Activated T-helper 2 cell treated with anti-CD3 and anti-CD28 coated beads, Interferon-gamma antibody, Interleukin-2, Interleukin-4, amounts not matched to agents 10 μg/mL and 5 μg/mL and 100 μg/mL, durations not matched to agents 14 hours and 24 hours and 36 hours (primary cell): Measurements from ENCODE around the gene RARRES2. TPM values are rescaled to one million over a fixed set of nuclear protein-coding genes. Genes with fewer than 3 reads are reported as not detected.

Experiments used
- DNase-seq: peaks from one replicate; pipeline ENCODE4 v3.0.0; 2021; ENCODE audit warnings: low spot score
- H3K27ac Mint-ChIP-seq: one replicate; pipeline ENCODE4 v1.8.0; 2021; ENCODE audit warnings: mixed read lengths
- H3K27me3 Mint-ChIP-seq: one replicate; pipeline ENCODE4 v1.8.0; 2021; ENCODE audit warnings: low read depth, mixed read lengths
- H3K36me3 Mint-ChIP-seq: one replicate; pipeline ENCODE4 v1.8.0; 2021; ENCODE audit warnings: low read depth, mixed read lengths
- H3K4me1 Mint-ChIP-seq: one replicate; pipeline ENCODE4 v1.8.0; 2021; ENCODE audit warnings: low read depth, mixed read lengths
- H3K4me3 Mint-ChIP-seq: one replicate; pipeline ENCODE4 v1.8.0; 2021; ENCODE audit warnings: low read depth, mild to moderate bottlenecking, moderate library complexity, mixed read lengths
- H3K9me3 Mint-ChIP-seq: one replicate; pipeline ENCODE4 v1.8.0; 2021; ENCODE audit warnings: mixed read lengths
- intact Hi-C: fragments of 100-400 bp; cut with micrococcal nuclease; formaldehyde crosslinking; loops from one replicate; pipeline ENCODE4 v1.15.1; 2023
- total RNA-seq: library from RNA; stranded (reverse); gene quantifications from 2 replicates; pipeline ENCODE4 v1.2.3, GENCODE V29; 2022

RARRES2 gene
- total RNA-seq, 1 donor from 2014 or later = not detected

- no peaks in the 10 kb centered on the region for H3K27me3 Mint-ChIP-seq
- no peak for DNase-seq
- no peaks in the 10 kb centered on the region for H3K9me3 Mint-ChIP-seq
- H3K4me1 Mint-ChIP-seq = peaks cover 31% of the 10 kb centered on the region
- H3K4me3 Mint-ChIP-seq = no peak overlapping the region
- H3K36me3 Mint-ChIP-seq = peaks cover 8% of the 10 kb centered on the region
- no peak overlapping the region for H3K27ac Mint-ChIP-seq
- intact Hi-C loops = no loop called here
Measured at GRCh38 chr7:150365194-150365593, 23.8 kb upstream of the RARRES2 start.

GRCh38 chr7:150363872-150364271, 22.4 kb upstream of the RARRES2 start:
- H3K27ac Mint-ChIP-seq = no peak overlapping the region
- H3K4me3 Mint-ChIP-seq = no peak overlapping the region
- peaks cover 33% of the 10 kb centered on the region for H3K4me1 Mint-ChIP-seq
- H3K36me3 Mint-ChIP-seq = peaks cover under 1% of the 10 kb centered on the region
- no peaks in the 10 kb centered on the region for H3K27me3 Mint-ChIP-seq
- no peaks in the 10 kb centered on the region for H3K9me3 Mint-ChIP-seq
- no peak for DNase-seq
- intact Hi-C loops = no loop called here

- H3K9me3 Mint-ChIP-seq = no peaks in the 10 kb centered on the region
- no peak overlapping the region for H3K27ac Mint-ChIP-seq
- no peak overlapping the region for H3K4me3 Mint-ChIP-seq
- H3K36me3 Mint-ChIP-seq = no peaks in the 10 kb centered on the region
- DNase-seq = no peak
- H3K27me3 Mint-ChIP-seq = no peaks in the 10 kb centered on the region
- intact Hi-C loops = no loop called here
- peaks cover 35% of the 10 kb centered on the region for H3K4me1 Mint-ChIP-seq
Measured at GRCh38 chr7:150363370-150363769, 21.9 kb upstream of the RARRES2 start.

- Mint-ChIP-seq H3K36me3 (no peaks in the 10 kb centered on the region), H3K4me3 (no peak overlapping the region), H3K27ac (no peak overlapping the region), H3K27me3 (no peaks in the 10 kb centered on the region), H3K4me1 (peaks cover 39% of the 10 kb centered on the region), H3K9me3 (no peaks in the 10 kb centered on the region)
- no peak for DNase-seq
- intact Hi-C loops = no loop called here
Measured at GRCh38 chr7:150361807-150362621, 20.6 kb upstream of the RARRES2 start.

GRCh38 chr7:150361402-150361801, 20.0 kb upstream of the RARRES2 start:
- H3K27ac Mint-ChIP-seq = no peak overlapping the region
- H3K9me3 Mint-ChIP-seq = no peaks in the 10 kb centered on the region
- intact Hi-C loops = no loop called here
- no peak for DNase-seq
- no peaks in the 10 kb centered on the region for H3K36me3 Mint-ChIP-seq
- no peak overlapping the region for H3K4me3 Mint-ChIP-seq
- no peaks in the 10 kb centered on the region for H3K27me3 Mint-ChIP-seq
- H3K4me1 Mint-ChIP-seq = peaks cover 43% of the 10 kb centered on the region

- H3K9me3 Mint-ChIP-seq = no peaks in the 10 kb centered on the region
- intact Hi-C loops = no loop called here
- H3K4me3 Mint-ChIP-seq = no peak overlapping the region
- H3K4me1 Mint-ChIP-seq = peaks cover 43% of the 10 kb centered on the region
- H3K36me3 Mint-ChIP-seq = no peaks in the 10 kb centered on the region
- DNase-seq = no peak
- no peaks in the 10 kb centered on the region for H3K27me3 Mint-ChIP-seq
- peak overlapping the region; percentile 40 for H3K27ac Mint-ChIP-seq
Measured at GRCh38 chr7:150360363-150361058, 19.1 kb upstream of the RARRES2 start.

DNA sequence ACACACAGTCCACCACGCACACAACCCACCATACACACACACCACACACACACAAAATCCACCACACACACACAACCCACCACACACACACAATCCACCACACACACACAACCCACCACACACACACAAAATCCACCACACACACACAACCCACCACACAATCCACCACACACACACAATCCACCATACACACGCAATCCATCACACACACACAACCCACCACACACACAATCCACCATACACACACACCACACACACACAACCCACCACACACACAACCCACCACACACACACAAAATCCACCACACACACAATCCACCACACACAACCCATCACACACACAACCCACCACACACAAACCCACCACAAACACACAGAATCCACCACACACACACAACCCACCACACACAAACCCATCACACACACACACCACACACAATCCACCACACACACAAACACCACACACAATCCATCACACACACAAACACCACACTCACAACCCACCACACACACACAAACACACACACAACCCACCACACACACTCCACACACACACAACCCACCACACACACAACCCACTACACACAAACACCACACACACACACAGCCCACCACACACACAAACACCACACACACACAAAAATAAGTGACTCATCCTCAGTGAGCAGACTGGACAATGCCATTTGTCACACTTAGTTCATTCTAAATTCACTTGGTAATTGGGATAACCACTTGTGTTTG, 18.4 kb upstream of the RARRES2 start:
- no peaks in the 10 kb centered on the region for H3K36me3 Mint-ChIP-seq
- no peak for DNase-seq
- H3K4me1 Mint-ChIP-seq = peaks cover 40% of the 10 kb centered on the region
- H3K27me3 Mint-ChIP-seq = no peaks in the 10 kb centered on the region
- intact Hi-C loops = loop anchor here (5.0 kb wide), 2 partner anchors 37 to 398 kb away; partner anchors contain the start of genes ACTR3C and LRRC61
- peak overlapping the region; percentile 40 for H3K27ac Mint-ChIP-seq
- H3K9me3 Mint-ChIP-seq = no peaks in the 10 kb centered on the region
- H3K4me3 Mint-ChIP-seq = no peak overlapping the region

DNA sequence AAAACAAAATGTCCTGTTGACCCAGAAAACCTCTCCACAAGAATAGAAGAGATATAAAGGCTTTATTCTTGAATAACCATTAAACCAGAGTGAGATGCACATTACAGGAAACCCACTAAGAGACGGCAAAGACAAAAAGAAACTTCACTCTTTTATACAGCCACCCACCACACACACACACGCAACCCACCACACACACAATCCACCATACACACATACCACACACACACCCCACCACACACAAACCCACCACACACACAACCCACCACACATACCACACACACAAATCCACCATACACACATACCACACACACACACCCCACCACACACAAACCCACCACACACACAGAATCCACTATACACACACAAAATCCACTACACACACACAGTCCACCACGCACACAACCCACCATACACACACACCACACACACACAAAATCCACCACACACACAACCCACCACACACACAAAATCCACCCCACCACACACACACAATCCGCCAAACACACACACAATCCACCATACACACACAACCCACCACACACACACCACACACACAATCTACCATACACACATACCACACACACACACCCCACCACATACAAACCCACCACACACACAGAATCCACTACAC, 17.7 kb upstream of the RARRES2 start:
- no peaks in the 10 kb centered on the region for H3K9me3 Mint-ChIP-seq
- no peak overlapping the region for H3K4me3 Mint-ChIP-seq
- intact Hi-C loops = loop anchor here (5.0 kb wide), 2 partner anchors 37 to 398 kb away; partner anchors contain the start of genes ACTR3C and LRRC61
- H3K4me1 Mint-ChIP-seq = peaks cover 37% of the 10 kb centered on the region
- H3K27ac Mint-ChIP-seq = no peak overlapping the region
- no peak for DNase-seq
- H3K27me3 Mint-ChIP-seq = no peaks in the 10 kb centered on the region
- H3K36me3 Mint-ChIP-seq = no peaks in the 10 kb centered on the region

DNA sequence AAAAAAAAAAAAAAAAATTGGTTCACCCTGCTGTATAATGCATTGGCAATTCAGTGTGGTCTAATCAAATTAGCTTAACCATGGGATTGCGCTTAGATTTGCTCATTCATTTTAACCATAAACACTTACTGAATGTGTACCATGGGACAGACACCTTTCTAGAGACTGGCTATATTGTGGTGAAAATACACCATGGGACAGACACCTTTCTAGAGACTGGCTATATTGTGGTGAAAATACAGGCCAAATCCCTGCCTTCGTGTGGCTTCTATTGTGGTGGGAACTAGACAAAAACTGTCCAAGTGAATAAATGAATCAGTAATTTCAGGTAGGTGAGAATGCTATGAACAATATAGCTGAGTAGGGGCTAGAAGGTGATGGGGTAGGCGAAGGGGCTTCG, 17.0 kb upstream of the RARRES2 start:
- Mint-ChIP-seq H3K27me3 (no peaks in the 10 kb centered on the region), H3K4me1 (peaks cover 33% of the 10 kb centered on the region), H3K36me3 (no peaks in the 10 kb centered on the region), H3K9me3 (no peaks in the 10 kb centered on the region), H3K27ac (no peak overlapping the region), H3K4me3 (no peak overlapping the region)
- intact Hi-C loops = loop anchor here (5.0 kb wide), 2 partner anchors 36 to 399 kb away; partner anchors contain the start of genes ACTR3C and LRRC61
- no peak for DNase-seq

- Mint-ChIP-seq H3K27me3 (peaks cover 2% of the 10 kb centered on the region), H3K36me3 (no peaks in the 10 kb centered on the region), H3K4me1 (peaks cover 33% of the 10 kb centered on the region), H3K9me3 (no peaks in the 10 kb centered on the region), H3K27ac (peak overlapping the region; percentile 68), H3K4me3 (no peak overlapping the region)
- no peak for DNase-seq
- intact Hi-C loops = loop anchor here (1.0 to 5.0 kb wide), 6 partner anchors 10 to 399 kb away; partner anchors contain the start of genes ACTR3C, LRRC61, REPIN1 and ZNF775
Measured at GRCh38 chr7:150357771-150358427, 16.5 kb upstream of the RARRES2 start.

DNA sequence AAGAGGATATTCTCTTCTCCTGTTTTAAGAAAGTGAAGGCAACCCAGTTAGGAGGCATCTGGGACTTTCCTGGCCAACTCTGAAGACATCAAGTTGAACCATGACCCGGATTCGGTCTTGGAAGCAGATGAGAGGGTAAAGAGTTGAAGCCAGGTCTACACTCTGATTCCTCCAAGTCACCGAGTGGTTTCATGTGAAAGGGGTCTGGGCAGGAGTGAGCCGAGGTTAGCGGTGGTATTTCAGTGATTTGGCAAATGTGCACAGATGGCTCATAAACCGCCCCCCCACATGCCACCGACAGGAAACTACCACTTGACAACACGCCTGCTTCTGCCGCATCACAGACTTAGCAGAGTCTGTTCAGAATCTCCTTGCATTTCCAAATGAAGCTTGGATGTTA, 15.8 kb upstream of the RARRES2 start:
- H3K27me3 Mint-ChIP-seq = peaks cover 4% of the 10 kb centered on the region
- H3K27ac Mint-ChIP-seq = peak overlapping the region; percentile 68
- H3K36me3 Mint-ChIP-seq = no peaks in the 10 kb centered on the region
- peak; percentile 34 for DNase-seq
- H3K4me3 Mint-ChIP-seq = peak overlapping the region; percentile 27
- H3K4me1 Mint-ChIP-seq = peaks cover 33% of the 10 kb centered on the region
- intact Hi-C loops = loop anchor here (1.0 to 5.0 kb wide), 6 partner anchors 11 to 400 kb away; partner anchors contain the start of genes ACTR3C, LRRC61, REPIN1 and ZNF775
- no peaks in the 10 kb centered on the region for H3K9me3 Mint-ChIP-seq
